Measurements from ENCODE around the gene IGHMBP2.

The IGHMBP2 gene

GRCh38 chr11:68980776-68981065 is 77.0 kb downstream of the IGHMBP2 start, which contains the start of gene MRGPRD:
TSS of gene MRGPRD (minus strand) at chr11:68980986. CDS start at chr11:68980986, 0 bp downstream.
- no peak for DNase-seq (ENCODE audit: low read depth in 3 of 3)

GRCh38 chr11:68982134-68982533 is 78.4 kb downstream of the IGHMBP2 start:
- no peak for DNase-seq (ENCODE audit: low read depth in 3 of 3)

- DNase-seq (ENCODE audit: low read depth in 3 of 3), result no peak
Measured at GRCh38 chr11:68983801-68984200, 80.1 kb downstream of the IGHMBP2 start.

- DNase-seq (ENCODE audit: low read depth in 3 of 3), result no peak
Measured at GRCh38 chr11:68987211-68987610, 83.5 kb downstream of the IGHMBP2 start.

GRCh38 chr11:68988491-68988890 is 84.8 kb downstream of the IGHMBP2 start:
- DNase-seq (ENCODE audit: low read depth in 3 of 3), result no peak
